K562 (cell line): Measurements from ENCODE around the gene TSC22D1. TPM values are rescaled to one million over a fixed set of nuclear protein-coding genes. Genes with fewer than 3 reads are reported as not detected.

Experiments used
- ATAC-seq: fragments of 200-7000 bp; cut with Tn5 transposase; 3 replicates; pipeline ENCODE4 v1.9.1; 2020; ENCODE audit warnings: moderate library complexity
- BruUV-seq: library from RNA; stranded (reverse); fragments of 400-500 nt; replicated peaks from 2 replicates; lab custom pipeline; 2021; lab: Mats Ljungman, UMichigan
- CTCF ChIA-PET: fragments of 300-600 bp; formaldehyde crosslinking; extraction: SDS; loops from one replicate; lab custom pipeline; 2021; ENCODE audit warnings: low intra/inter-chr PET ratio; lab: Yijun Ruan, JAX
- POLR2A ChIA-PET: fragments of 300-600, 350-650 bp; sonication (Branson Sonifier 250); formaldehyde crosslinking; extraction: SDS; loops from one replicate; lab custom pipeline; 2021; ENCODE audit warnings: antibody characterized with exemption, inconsistent platforms; lab: Yijun Ruan, JAX
- DNase-seq, 4 experiments: peaks; one replicate each; pipeline versions ENCODE4 v3.0.0 to v3.0.0-alpha.2; 2011 to 2018; ENCODE audit warnings: low spot score in 3 of 4, mixed read lengths in 3 of 4; ENCODE audit errors: extremely low read depth in 1 of 4
- FAIRE-seq: peaks from 2 replicates; lab custom pipeline; 2011; peaks lifted over from hg19 to GRCh38; lab: Jason Lieb, UNC
- H2AFZ ChIP-seq: 2 replicates; pipeline ENCODE4 v1.6.0; 2011; ENCODE audit warnings: low read depth, low read length, control low read depth, inconsistent platforms
- H3K27ac ChIP-seq: fragments of 200-600 bp; 3 replicates; pipeline ENCODE4 v1.8.0; 2011; ENCODE audit warnings: low read depth, mild to moderate bottlenecking, control low read depth, inconsistent platforms, low read length, moderate library complexity, mixed read lengths; ENCODE audit errors: extremely low read depth
- H3K27me3 ChIP-seq, 2 experiments: fragments of 300-600 bp in 1 of 2; 2 replicates in 1 of 2; 3 replicates in 1 of 2; pipeline versions ENCODE4 v1.6.0 to v1.8.0; 2011; ENCODE audit warnings: inconsistent platforms in 2 of 2, low read length in 2 of 2, mild to moderate bottlenecking in 1 of 2, mixed read lengths in 1 of 2, moderate library complexity in 1 of 2; ENCODE audit not compliant: control insufficient read depth in 2 of 2, insufficient read depth in 2 of 2
- H3K36me3 ChIP-seq: fragments of 300-600 bp; 3 replicates; pipeline ENCODE4 v1.8.0; 2011; ENCODE audit warnings: mild to moderate bottlenecking, low read length, inconsistent platforms; ENCODE audit not compliant: control insufficient read depth, insufficient read depth
- H3K4me1 ChIP-seq, 2 experiments: fragments of 200-600 bp in 1 of 2; replicated peaks in 1 of 2; 2 replicates in 1 of 2; 3 replicates in 1 of 2; pipeline versions ENCODE4 v1.5.1 to v1.8.0; 2011; ENCODE audit warnings: inconsistent platforms in 2 of 2, low read length in 2 of 2, mild to moderate bottlenecking in 1 of 2, mixed read lengths in 1 of 2, moderate library complexity in 1 of 2; ENCODE audit not compliant: control insufficient read depth in 2 of 2, insufficient read depth in 2 of 2
- H3K4me2 ChIP-seq: 2 replicates; pipeline ENCODE4 v1.6.1; 2011; ENCODE audit warnings: low read length, control low read depth, inconsistent platforms, mixed read lengths; ENCODE audit not compliant: insufficient read depth
- H3K4me3 ChIP-seq: fragments of 200-600 bp; sonication (generic), shearing (Covaris generic); 2 replicates; pipeline ENCODE4 v1.5.1; 2016; ENCODE audit warnings: control low read depth, inconsistent platforms
- H3K79me2 ChIP-seq: fragments of 200-600 bp; 3 replicates; pipeline ENCODE4 v1.8.0; 2011; ENCODE audit warnings: low read length, inconsistent platforms; ENCODE audit not compliant: control insufficient read depth, insufficient read depth
- H3K9ac ChIP-seq, 2 experiments: 2 replicates each; pipeline versions ENCODE4 v1.6.0 to v1.6.1; 2011; ENCODE audit warnings: low read depth in 2 of 2, low read length in 2 of 2, control low read depth in 1 of 2, inconsistent platforms in 1 of 2, mild to moderate bottlenecking in 1 of 2, mixed read lengths in 1 of 2; ENCODE audit not compliant: insufficient read depth in 1 of 2
- H3K9me1 ChIP-seq: one replicate; pipeline ENCODE4 v1.6.0; 2011; ENCODE audit warnings: inconsistent platforms, mild to moderate bottlenecking, low read length, moderate library complexity; ENCODE audit not compliant: control insufficient read depth, insufficient read depth
- H3K9me3 ChIP-seq: replicated peaks from 2 replicates; pipeline ENCODE4 v1.5.1; 2011; ENCODE audit warnings: low read depth, low read length, inconsistent platforms; ENCODE audit not compliant: control insufficient read depth, insufficient read depth
- H4K20me1 ChIP-seq: replicated peaks from 2 replicates; pipeline ENCODE4 v1.6.1; 2011; ENCODE audit warnings: low read length, inconsistent platforms, mixed read lengths; ENCODE audit not compliant: control insufficient read depth, insufficient read depth
- HCFC1 ChIP-seq: IDR thresholded peaks from 2 replicates; pipeline ENCODE4 v1.6.1; 2012; ENCODE audit warnings: low read depth, low read length, improper control_type of control experiment
- TRIM28 ChIP-seq: fragments of 450-650 bp; IDR thresholded peaks from 2 replicates; pipeline ENCODE4 v1.6.1; 2017
- YY1 ChIP-seq, 3 experiments: IDR thresholded peaks; 2 replicates each; pipeline ENCODE4 v1.6.1; 2011; ENCODE audit warnings: low read length in 2 of 3, mild to moderate bottlenecking in 2 of 3, moderate library complexity in 2 of 3, borderline replicate concordance in 1 of 3, control low read depth in 1 of 3, low read depth in 1 of 3; ENCODE audit not compliant: insufficient read depth in 3 of 3, insufficient replicate concordance in 2 of 3, control insufficient read depth in 1 of 3, insufficient read length in 1 of 3; ENCODE audit errors: extremely low read depth in 1 of 3
- ZNF274 ChIP-seq: IDR thresholded peaks from 2 replicates; pipeline ENCODE4 v1.6.1; 2011; ENCODE audit warnings: low read depth, mild to moderate bottlenecking, low read length, moderate library complexity, borderline replicate concordance
- ZSCAN32 ChIP-seq: fragments of 450-650 bp; formaldehyde crosslinking; IDR thresholded peaks from 2 replicates; pipeline ENCODE4 v1.4.0; 2020; ENCODE audit warnings: mild to moderate bottlenecking, moderate library complexity
- WGBS: fragments of 100-300 bp; shearing (Covaris generic); methylation state at CpG from one replicate; pipeline ENCODE4 v1.1.6; 2016; ENCODE audit warnings: low coverage, mixed read lengths; ENCODE audit not compliant: insufficient coverage; ENCODE audit errors: missing lambda C conversion rate; 5-methylcytosine and 5-hydroxymethylcytosine counted together
- in situ Hi-C: fragments of 300-500 bp; cut with MboI; formaldehyde crosslinking; loops from 4 replicates; pipeline ENCODE4 v1.15.0; 2018; ENCODE audit warnings: inconsistent platforms, mixed read lengths
- intact Hi-C: fragments of 100-400 bp; cut with micrococcal nuclease; formaldehyde crosslinking; loops from 2 replicates; pipeline ENCODE4 v1.14.2; 2022
- polyA plus RNA-seq, 8 experiments: library from polyadenylated mRNA; depleted of rRNA in 4 of 8; stranded (reverse) in 5 of 8; unstranded in 3 of 8; fragments of >200 nt; fragmentation: Nextera tagmentation in 2 of 8; fragmentation: Illumina TruSeq in 1 of 8; extraction: Ambion mirVana in 2 of 8; extraction: Trizol in 1 of 8; gene quantifications; 2 replicates each; pipeline versions ENCODE4 v1.2.1 to v1.2.3, GENCODE V29; 2011 to 2014; ENCODE audit warnings: inconsistent platforms in 1 of 8, missing spikeins in 1 of 8
- total RNA-seq, 7 experiments: library from RNA; depleted of rRNA in 6 of 7; stranded (reverse); fragments of >200 nt in 6 of 7; fragmentation: Illumina TruSeq in 2 of 7; extraction: Trizol in 2 of 7; gene quantifications; 2 replicates each; pipeline versions ENCODE4 v1.2.1 to v1.2.3, GENCODE V29; 2011 to 2021; ENCODE audit warnings: low replicate concordance in 1 of 7
- TF ChIP-seq, protein P1 (sequence below): fragments of 250-450 bp; sonication (Bioruptor Pico); IDR thresholded peaks from 2 replicates; pipeline ENCODE4 v1.4.0; 2020
- TF ChIP-seq, protein P2 (sequence below): sonication (generic); formaldehyde crosslinking; IDR thresholded peaks from 2 replicates; pipeline ENCODE4 v1.8.0; 2022; ENCODE audit warnings: mild to moderate bottlenecking, low read depth, missing genetic modification reagents

Gene TSC22D1
- total and polyA plus RNA-seq, 9 of the 15 experiments (the other 6 are each of a cell fraction or from before 2014, with no cell fraction given): 2.6 to 19.8 (median 8.4) TPM

DNA sequence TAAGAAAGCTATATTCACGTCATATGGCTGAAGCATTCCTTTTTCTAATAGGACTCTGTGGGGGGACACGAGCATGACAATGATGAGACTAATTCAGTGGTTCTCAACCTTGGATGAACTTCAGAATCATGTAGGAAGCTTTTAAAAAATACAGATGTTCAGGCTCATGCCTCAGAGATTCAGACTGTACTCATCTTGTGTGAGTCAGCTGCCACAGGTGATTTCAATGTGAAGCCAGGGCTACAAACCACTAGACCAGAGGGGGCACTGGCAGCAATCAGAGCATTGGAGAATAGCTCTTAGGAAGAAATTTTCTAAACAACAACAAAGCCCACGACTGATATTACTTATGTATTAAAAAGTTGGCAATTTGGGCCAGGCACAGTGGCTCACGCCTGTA is 110.8 kb downstream of the TSC22D1 start:
- Histone ChIP-seq H3K9me3 (no peaks in the 10 kb centered on the region), H3K4me3 (no peak overlapping the region), H3K79me2 (no peaks in the 10 kb centered on the region), H3K27me3 (no peaks in the 10 kb centered on the region; a peak in 1 of 5 replicates), H3K9ac (no peak overlapping the region), H4K20me1 (no peaks in the 10 kb centered on the region), H3K9me1 (no peaks in the 10 kb centered on the region), H3K27ac (no peak overlapping the region), H3K4me1 (no peaks in the 10 kb centered on the region), H3K36me3 (no peaks in the 10 kb centered on the region), H2AFZ (no peak overlapping the region), H3K4me2 (no peak overlapping the region)
- BruUV-seq: no TSS peak
- no peak for FAIRE-seq
- intact Hi-C loops: no loop called here
- ATAC-seq: no peak
- ChIA-PET CTCF (no interaction called here), POLR2A (interaction anchor here (1.2 kb wide), 1 partner anchor 11 kb away, joined by 3 read pairs; no protein-coding TSS in a partner anchor)
- 0% methylated on average over 2 of the region's 4 CpGs for WGBS
- DNase-seq: no peak
- in situ Hi-C loops: loop anchor here (25.0 kb wide), 1 partner anchor 428 kb away; no protein-coding TSS in a partner anchor
- TF ChIP-seq TRIM28 (no peak), HCFC1 (no peak), ZNF274 (no peak), YY1 (IDR thresholded peaks at IDR 0.05; ENCODE audit: borderline replicate concordance in 1 of 3, control insufficient read depth in 1 of 3, extremely low read depth in 1 of 3, insufficient read depth in 3 of 3, insufficient read length in 1 of 3, insufficient replicate concordance in 2 of 3, low read depth in 1 of 3, low read length in 2 of 3) (no peak), ZSCAN32 (CRISPR knock-in tag) (no peak)
- TF ChIP-seq, protein P1, sequence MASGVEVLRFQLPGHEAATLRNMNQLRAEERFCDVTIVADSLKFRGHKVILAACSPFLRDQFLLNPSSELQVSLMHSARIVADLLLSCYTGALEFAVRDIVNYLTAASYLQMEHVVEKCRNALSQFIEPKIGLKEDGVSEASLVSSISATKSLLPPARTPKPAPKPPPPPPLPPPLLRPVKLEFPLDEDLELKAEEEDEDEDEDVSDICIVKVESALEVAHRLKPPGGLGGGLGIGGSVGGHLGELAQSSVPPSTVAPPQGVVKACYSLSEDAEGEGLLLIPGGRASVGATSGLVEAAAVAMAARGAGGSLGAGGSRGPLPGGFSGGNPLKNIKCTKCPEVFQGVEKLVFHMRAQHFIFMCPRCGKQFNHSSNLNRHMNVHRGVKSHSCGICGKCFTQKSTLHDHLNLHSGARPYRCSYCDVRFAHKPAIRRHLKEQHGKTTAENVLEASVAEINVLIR: no peak
- TF ChIP-seq, protein P2, sequence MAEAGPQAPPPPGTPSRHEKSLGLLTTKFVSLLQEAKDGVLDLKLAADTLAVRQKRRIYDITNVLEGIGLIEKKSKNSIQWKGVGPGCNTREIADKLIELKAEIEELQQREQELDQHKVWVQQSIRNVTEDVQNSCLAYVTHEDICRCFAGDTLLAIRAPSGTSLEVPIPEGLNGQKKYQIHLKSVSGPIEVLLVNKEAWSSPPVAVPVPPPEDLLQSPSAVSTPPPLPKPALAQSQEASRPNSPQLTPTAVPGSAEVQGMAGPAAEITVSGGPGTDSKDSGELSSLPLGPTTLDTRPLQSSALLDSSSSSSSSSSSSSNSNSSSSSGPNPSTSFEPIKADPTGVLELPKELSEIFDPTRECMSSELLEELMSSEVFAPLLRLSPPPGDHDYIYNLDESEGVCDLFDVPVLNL (CRISPR knock-in tag): no peak
